ENCODE data around the gene HOXB4. TPM values are rescaled to one million over a fixed set of nuclear protein-coding genes. Genes with fewer than 3 reads are reported as not detected.

HOXB4 gene
- total RNA-seq, 1 experiment from 2014 or later = not detected

DNA sequence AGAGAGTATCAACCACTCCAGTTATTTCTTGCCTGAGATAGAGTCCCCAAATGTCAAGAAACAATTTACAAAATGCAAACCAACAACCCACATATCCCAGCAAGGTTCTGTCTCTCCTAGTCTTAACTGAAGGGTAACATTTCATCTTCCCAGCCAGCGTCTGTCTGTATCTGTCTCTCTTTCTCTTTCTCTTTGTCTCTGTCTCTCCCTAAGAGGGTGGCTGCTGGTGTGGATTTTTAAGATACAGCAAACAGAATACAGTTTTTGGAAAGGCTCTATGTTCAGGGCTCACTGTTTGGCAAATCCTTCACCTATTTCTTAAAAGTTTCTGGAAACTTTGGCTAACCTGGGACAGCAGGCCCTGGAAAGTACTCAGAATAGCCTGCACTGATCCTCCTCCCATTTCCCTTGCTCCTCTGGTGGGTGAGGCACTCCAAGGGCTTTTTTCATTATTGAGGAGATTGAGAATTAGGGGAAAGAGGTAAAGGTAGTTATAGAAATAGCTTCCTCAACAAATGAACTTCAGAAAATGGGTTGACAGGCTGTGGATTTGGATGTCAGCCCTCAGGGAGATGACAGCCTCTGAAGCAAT is 6.2 kb downstream of the HOXB4 start:
- peaks cover 4% of the 10 kb centered on the region for H4K20me1 ChIP-seq (ENCODE audit: control insufficient read depth, insufficient read depth, insufficient read length)
- peaks cover 2% of the 10 kb centered on the region; the same call in 1 of the 2 replicates for H3K4me1 ChIP-seq (ENCODE audit: insufficient read depth, low read length)
- no peak overlapping the region for H2BK20ac ChIP-seq (ENCODE audit: low read depth, low read length, poor library complexity, severe bottlenecking)
- no CpG with 5 or more reads among the region's 1 CpG for WGBS (ENCODE audit: extremely low coverage, insufficient read length, low lambda C conversion rate)
- H2BK15ac ChIP-seq (ENCODE audit: low read depth, low read length) = no peak overlapping the region; the same call in 1 of the 2 replicates
- H3K27ac ChIP-seq (ENCODE audit: insufficient read length, low read depth, low read length) = no peak overlapping the region
- H4K91ac ChIP-seq (ENCODE audit: insufficient read length, low read depth, low read length) = no peak overlapping the region
- Mint-ChIP-seq H3K4me3 (no peak overlapping the region), H3K27ac (no peak overlapping the region), H3K36me3 (ENCODE audit: insufficient read depth in 1 of 3, low read depth in 3 of 3) (no peaks in the 10 kb centered on the region; a peak in 1 of 7 replicates), H3K27me3 (ENCODE audit: low read depth) (no peaks in the 10 kb centered on the region; the same call in 1 of the 2 replicates), H3K4me1 (peaks cover 6 to 23% of the 10 kb centered on the region in 2 experiments), H3K9me3 (peaks cover 0 to 12% of the 10 kb centered on the region in 2 experiments; a peak in 1 of 5 replicates)
- H3K4ac ChIP-seq (ENCODE audit: low read depth, low read length) = no peak overlapping the region
- no peak overlapping the region for H3K56ac ChIP-seq (ENCODE audit: insufficient read length, low read depth, low read length)
- H2BK12ac ChIP-seq (ENCODE audit: insufficient read length, low read depth, low read length) = no peak overlapping the region
- no peak overlapping the region for H2BK120ac ChIP-seq (ENCODE audit: low read depth, low read length, poor library complexity, severe bottlenecking)
- no peak overlapping the region for H2BK5ac ChIP-seq (ENCODE audit: insufficient read length, low read length)
- H3K4me2 ChIP-seq (ENCODE audit: insufficient read depth, insufficient read length, low read length) = no peak overlapping the region
- no peaks in the 10 kb centered on the region for H3K9me3 ChIP-seq (ENCODE audit: control insufficient read depth, low read depth, low read length)
- H3K23ac ChIP-seq (ENCODE audit: insufficient read length, low read depth, low read length) = no peak overlapping the region
- DNase-seq = no peak
- H3K14ac ChIP-seq (ENCODE audit: insufficient read depth, low read length) = no peak overlapping the region
- H2AFZ ChIP-seq (ENCODE audit: low read length) = no peak overlapping the region
- no peaks in the 10 kb centered on the region for H3K79me1 ChIP-seq (ENCODE audit: insufficient read depth, low read depth, low read length, poor library complexity, severe bottlenecking)
- no peak overlapping the region for H2AK5ac ChIP-seq (ENCODE audit: insufficient read length, low read length)
- no peak overlapping the region for H3K9ac ChIP-seq (ENCODE audit: extremely low read depth, insufficient read length, low read length)
- H3K27me3 ChIP-seq (ENCODE audit: insufficient read depth, low read length) = peaks cover 99% of the 10 kb centered on the region
- H3K18ac ChIP-seq (ENCODE audit: insufficient read length, low read depth, low read length) = no peak overlapping the region
- H3K23me2 ChIP-seq (ENCODE audit: insufficient read length, low read depth, low read length, poor library complexity, severe bottlenecking) = no peaks in the 10 kb centered on the region
- H4K5ac ChIP-seq (ENCODE audit: insufficient read length, low read depth, low read length) = no peak overlapping the region
- no peak overlapping the region for H3T11ph ChIP-seq (ENCODE audit: low read length)
- no peak overlapping the region for H4K8ac ChIP-seq (replicated peaks; ENCODE audit: insufficient read length, low read depth, low read length)
- TF ChIP-seq, protein P1, sequence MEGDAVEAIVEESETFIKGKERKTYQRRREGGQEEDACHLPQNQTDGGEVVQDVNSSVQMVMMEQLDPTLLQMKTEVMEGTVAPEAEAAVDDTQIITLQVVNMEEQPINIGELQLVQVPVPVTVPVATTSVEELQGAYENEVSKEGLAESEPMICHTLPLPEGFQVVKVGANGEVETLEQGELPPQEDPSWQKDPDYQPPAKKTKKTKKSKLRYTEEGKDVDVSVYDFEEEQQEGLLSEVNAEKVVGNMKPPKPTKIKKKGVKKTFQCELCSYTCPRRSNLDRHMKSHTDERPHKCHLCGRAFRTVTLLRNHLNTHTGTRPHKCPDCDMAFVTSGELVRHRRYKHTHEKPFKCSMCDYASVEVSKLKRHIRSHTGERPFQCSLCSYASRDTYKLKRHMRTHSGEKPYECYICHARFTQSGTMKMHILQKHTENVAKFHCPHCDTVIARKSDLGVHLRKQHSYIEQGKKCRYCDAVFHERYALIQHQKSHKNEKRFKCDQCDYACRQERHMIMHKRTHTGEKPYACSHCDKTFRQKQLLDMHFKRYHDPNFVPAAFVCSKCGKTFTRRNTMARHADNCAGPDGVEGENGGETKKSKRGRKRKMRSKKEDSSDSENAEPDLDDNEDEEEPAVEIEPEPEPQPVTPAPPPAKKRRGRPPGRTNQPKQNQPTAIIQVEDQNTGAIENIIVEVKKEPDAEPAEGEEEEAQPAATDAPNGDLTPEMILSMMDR (conservative IDR thresholded peaks at IDR 0.05) = no peak
- no peaks in the 10 kb centered on the region for H3K79me2 ChIP-seq (ENCODE audit: insufficient read depth, low read length)

All from H9 (cell line).